Nephron progenitor cell (in vitro differentiated cells): ENCODE measurements around the gene ENO1.

Experiments
- DNase-seq: peaks from one replicate; pipeline ENCODE4 v3.0.0; 2021
- H3K27ac Mint-ChIP-seq: 2 replicates; pipeline ENCODE4 v1.8.0; 2021; ENCODE audit warnings: mild to moderate bottlenecking, moderate library complexity, mixed read lengths
- H3K27me3 Mint-ChIP-seq: 2 replicates; pipeline ENCODE4 v1.8.0; 2021; ENCODE audit warnings: mild to moderate bottlenecking, low read depth, mixed read lengths; ENCODE audit not compliant: poor library complexity
- H3K36me3 Mint-ChIP-seq: 2 replicates; pipeline ENCODE4 v1.8.0; 2021; ENCODE audit warnings: low read depth, mixed read lengths
- H3K4me1 Mint-ChIP-seq: 2 replicates; pipeline ENCODE4 v1.8.0; 2021; ENCODE audit warnings: mixed read lengths
- H3K4me3 Mint-ChIP-seq: 2 replicates; pipeline ENCODE4 v1.8.0; 2021; ENCODE audit warnings: mild to moderate bottlenecking, moderate library complexity, mixed read lengths
- H3K9me3 Mint-ChIP-seq: 2 replicates; pipeline ENCODE4 v1.8.0; 2021; ENCODE audit warnings: mild to moderate bottlenecking, moderate library complexity, mixed read lengths
- CTCF ChIP-seq: fragments of 200-600 bp; sonication (generic); IDR thresholded peaks from 2 replicates; pipeline ENCODE4 v1.5.0; 2021; ENCODE audit warnings: antibody characterized with exemption

The ENO1 gene

GRCh38 chr1:8879464-8879921 lies 1.0 kb upstream of the ENO1 start:
- no peak for TF ChIP-seq CTCF
- DNase-seq = no peak
- peaks cover 2% of the 10 kb centered on the region for H3K27me3 Mint-ChIP-seq
- H3K4me3 Mint-ChIP-seq = peak overlapping the region; percentile 78
- peaks cover 21% of the 10 kb centered on the region for H3K36me3 Mint-ChIP-seq
- no peaks in the 10 kb centered on the region for H3K9me3 Mint-ChIP-seq
- H3K27ac Mint-ChIP-seq = peak overlapping the region; percentile 88
- peaks cover 57% of the 10 kb centered on the region for H3K4me1 Mint-ChIP-seq

DNA sequence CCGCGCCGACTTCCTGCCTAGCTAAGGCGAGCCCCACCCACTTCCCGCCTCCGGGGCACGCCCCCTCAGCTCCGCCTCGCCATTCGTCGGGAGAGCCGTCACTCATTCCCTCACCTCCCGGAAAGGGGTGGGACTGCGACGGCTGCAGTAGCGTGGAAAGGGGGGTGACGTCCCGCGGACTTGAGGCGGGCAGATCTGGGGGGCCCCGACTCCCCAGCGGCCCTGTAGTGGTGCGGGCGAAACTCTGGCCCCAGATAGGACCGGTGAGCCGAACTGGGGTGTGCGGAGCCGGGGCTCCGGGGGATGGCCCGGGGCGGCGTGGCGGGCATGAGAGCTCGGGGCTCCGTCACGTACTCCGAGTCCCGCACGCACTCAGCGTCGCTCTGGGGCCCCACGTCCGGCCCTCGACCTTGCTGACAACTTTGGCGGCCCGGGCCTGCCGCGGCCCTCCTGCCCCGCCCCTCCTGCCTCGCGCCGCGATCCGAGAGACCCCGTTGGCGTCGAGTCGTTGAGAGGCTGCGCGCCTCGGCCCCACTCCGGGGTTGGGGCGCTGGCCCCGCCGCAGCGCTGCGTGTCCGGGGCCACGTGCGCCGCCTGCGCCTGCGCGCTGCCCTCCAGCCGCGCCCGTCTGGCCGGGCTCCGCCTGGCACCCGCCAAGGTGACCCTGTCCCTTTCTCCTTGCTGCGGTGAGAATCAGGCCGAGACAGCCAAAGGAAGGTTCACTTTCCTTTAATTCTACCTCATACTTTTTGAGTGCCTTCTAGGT lies 395 bp upstream of the ENO1 start:
- Mint-ChIP-seq H3K27me3 (no peaks in the 10 kb centered on the region), H3K9me3 (no peaks in the 10 kb centered on the region), H3K36me3 (peaks cover 25% of the 10 kb centered on the region), H3K4me3 (peak overlapping the region; percentile 94), H3K27ac (peak overlapping the region; percentile 88), H3K4me1 (peaks cover 60% of the 10 kb centered on the region)
- peak; percentile 99 for DNase-seq
- TF ChIP-seq CTCF = no peak

DNA sequence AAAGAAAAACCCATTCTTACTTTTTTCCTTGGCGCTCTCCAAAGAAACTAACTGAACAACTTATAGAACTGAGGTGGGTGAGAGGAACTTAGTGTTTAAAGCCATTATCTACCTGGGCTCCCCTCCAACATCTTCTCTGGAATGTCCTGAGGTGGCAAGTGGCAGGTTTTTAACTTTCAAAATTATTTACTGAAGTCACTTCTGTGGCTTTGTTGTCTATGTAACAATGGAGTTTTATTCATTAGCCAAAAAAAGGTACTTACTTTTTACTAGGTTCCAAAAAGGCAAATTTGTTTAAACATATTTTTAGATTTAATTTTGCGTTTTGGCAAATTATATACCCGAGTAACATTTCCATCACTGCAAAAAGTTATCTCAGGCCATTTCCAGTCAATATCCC lies 2.4 kb downstream of the ENO1 start:
- H3K4me3 Mint-ChIP-seq = peak overlapping the region; percentile 94
- peak overlapping the region; percentile 39 for H3K27ac Mint-ChIP-seq

GRCh38 chr1:8875216-8875861 lies 3.1 kb downstream of the ENO1 start:
- Mint-ChIP-seq H3K27ac (peak overlapping the region; percentile 98), H3K4me1 (peaks cover 74% of the 10 kb centered on the region), H3K9me3 (no peaks in the 10 kb centered on the region), H3K36me3 (peaks cover 60% of the 10 kb centered on the region), H3K4me3 (peak overlapping the region; percentile 94), H3K27me3 (no peaks in the 10 kb centered on the region)
- no peak for TF ChIP-seq CTCF
- DNase-seq = no peak

More for the DNA sequence above, 2.4 kb downstream of the ENO1 start:
- Mint-ChIP-seq H3K27me3 (no peaks in the 10 kb centered on the region), H3K4me1 (peaks cover 73% of the 10 kb centered on the region), H3K9me3 (no peaks in the 10 kb centered on the region), H3K36me3 (peaks cover 53% of the 10 kb centered on the region)
- no peak for TF ChIP-seq CTCF
- DNase-seq = no peak

DNA sequence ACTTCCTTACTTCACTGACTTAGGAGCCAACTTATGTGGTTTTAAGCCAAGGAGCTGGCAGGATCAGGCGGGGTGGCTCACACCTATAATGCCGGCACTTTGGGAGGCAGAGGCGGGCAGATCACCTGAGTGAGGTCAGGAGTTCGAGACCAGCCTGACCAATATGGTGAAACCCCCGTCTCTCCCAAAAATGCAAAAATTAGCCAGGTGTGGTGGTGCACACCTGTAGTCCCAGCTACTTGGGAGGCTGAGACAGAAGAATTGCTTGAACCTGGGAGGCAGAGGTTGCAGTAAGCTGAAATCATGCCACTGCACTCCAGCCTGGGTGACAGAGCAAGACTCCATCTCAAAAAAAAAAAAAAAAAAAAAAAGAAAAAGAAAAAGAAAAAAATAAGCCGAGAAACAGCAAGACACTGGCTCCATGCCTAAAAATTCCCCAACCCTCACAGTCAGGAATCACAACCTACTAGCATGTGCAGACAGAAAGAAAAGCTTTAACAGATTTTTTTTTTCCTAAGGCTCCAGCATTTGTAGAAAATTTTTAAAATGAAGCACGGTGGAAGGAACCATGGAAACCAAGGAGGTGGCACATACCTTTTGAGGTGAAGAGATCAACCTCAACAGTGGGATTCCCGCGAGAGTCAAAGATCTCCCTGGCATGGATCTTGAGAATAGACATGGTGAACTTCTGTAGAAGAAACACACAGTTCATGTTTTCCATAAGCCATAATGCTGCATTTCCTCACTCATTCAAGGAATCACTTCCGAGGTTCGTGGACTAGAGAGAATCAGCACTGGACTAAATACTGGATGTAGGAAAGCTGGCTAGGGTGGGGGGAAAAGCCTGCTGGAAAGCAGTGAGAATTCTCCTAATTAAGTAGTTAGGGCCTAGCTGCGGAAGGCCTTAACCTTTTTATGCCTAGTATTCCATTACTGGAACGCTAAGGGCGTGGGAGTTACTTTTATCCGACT lies 4.0 kb downstream of the ENO1 start:
- H3K27me3 Mint-ChIP-seq = no peaks in the 10 kb centered on the region
- H3K27ac Mint-ChIP-seq = peak overlapping the region; percentile 98
- TF ChIP-seq CTCF = no peak
- peaks cover 70% of the 10 kb centered on the region for H3K4me1 Mint-ChIP-seq
- H3K4me3 Mint-ChIP-seq = peak overlapping the region; percentile 94
- DNase-seq = no peak
- H3K36me3 Mint-ChIP-seq = peaks cover 68% of the 10 kb centered on the region
- H3K9me3 Mint-ChIP-seq = no peaks in the 10 kb centered on the region
